Measurements from ENCODE around the gene WDR45B. TPM values are rescaled to one million over a fixed set of nuclear protein-coding genes. Genes with fewer than 3 reads are reported as not detected.

WDR45B gene
- total RNA-seq, 4 donors from 2014 or later = 68.8 to 90.0 (median 77.2) TPM

- no peaks in the 10 kb centered on the region for H3K27me3 ChIP-seq
- no peak overlapping the region for H3K27ac ChIP-seq
- no peak for TF ChIP-seq POLR2A (IDR thresholded peaks at IDR 0.05)
- TF ChIP-seq CTCF (IDR thresholded peaks at IDR 0.05) = no peak
- DNase-seq = no peak
- no peaks in the 10 kb centered on the region for H3K9me3 ChIP-seq
- H3K4me3 ChIP-seq = no peak overlapping the region
- H3K4me1 ChIP-seq = peaks cover 0 to 3% (median 0%) of the 10 kb centered on the region in 4 donors
- H3K36me3 ChIP-seq = peaks cover 0 to 68% (median 0%) of the 10 kb centered on the region in 3 donors
These were observed 74.2 kb downstream of the WDR45B start for GRCh38 chr17:82574041-82574440.

- no peaks in the 10 kb centered on the region for H3K27me3 ChIP-seq
- no peak for DNase-seq
- no peak for TF ChIP-seq POLR2A (IDR thresholded peaks at IDR 0.05)
- no peak for TF ChIP-seq CTCF (IDR thresholded peaks at IDR 0.05)
- no peaks in the 10 kb centered on the region for H3K9me3 ChIP-seq
- no peak overlapping the region for H3K27ac ChIP-seq
- H3K4me3 ChIP-seq = no peak overlapping the region
- peaks cover 0 to 20% (median 3%) of the 10 kb centered on the region in 4 donors for H3K4me1 ChIP-seq
- peaks cover 0 to 67% (median 0%) of the 10 kb centered on the region in 3 donors for H3K36me3 ChIP-seq
These were observed 76.4 kb downstream of the WDR45B start for GRCh38 chr17:82571855-82572254.

GRCh38 chr17:82570277-82570676 lies 78.0 kb downstream of the WDR45B start:
- Histone ChIP-seq H3K27ac (no peak overlapping the region), H3K36me3 (peaks cover 0 to 62% (median 0%) of the 10 kb centered on the region in 3 donors), H3K27me3 (no peaks in the 10 kb centered on the region), H3K9me3 (no peaks in the 10 kb centered on the region), H3K4me3 (no peak overlapping the region), H3K4me1 (peaks cover 0 to 35% (median 3%) of the 10 kb centered on the region in 4 donors)
- TF ChIP-seq CTCF (IDR thresholded peaks at IDR 0.05) = no peak
- no peak for TF ChIP-seq POLR2A (IDR thresholded peaks at IDR 0.05)
- DNase-seq = no peak

- TF ChIP-seq CTCF (IDR thresholded peaks at IDR 0.05) = no peak
- TF ChIP-seq POLR2A (IDR thresholded peaks at IDR 0.05) = no peak
- no peaks in the 10 kb centered on the region for H3K27me3 ChIP-seq
- no peaks in the 10 kb centered on the region for H3K9me3 ChIP-seq
- H3K27ac ChIP-seq = peak overlapping the region in 1 of 4 donors; percentile 82
- H3K4me3 ChIP-seq = no peak overlapping the region
- peaks cover 0 to 59% (median 0%) of the 10 kb centered on the region in 3 donors for H3K36me3 ChIP-seq
- no peak for DNase-seq
- H3K4me1 ChIP-seq = peaks cover 0 to 35% (median 3%) of the 10 kb centered on the region in 4 donors
These were observed 78.6 kb downstream of the WDR45B start for GRCh38 chr17:82569621-82570020.

- TF ChIP-seq CTCF (IDR thresholded peaks at IDR 0.05) (no peak), POLR2A (IDR thresholded peaks at IDR 0.05) (no peak)
- no peaks in the 10 kb centered on the region for H3K9me3 ChIP-seq
- no peaks in the 10 kb centered on the region for H3K27me3 ChIP-seq
- H3K4me3 ChIP-seq = no peak overlapping the region
- peaks cover 0 to 35% (median 3%) of the 10 kb centered on the region in 4 donors for H3K4me1 ChIP-seq
- H3K27ac ChIP-seq = peak overlapping the region in 3 of 4 donors; percentile 41 to 92 (median 82)
- H3K36me3 ChIP-seq = peaks cover 0 to 53% (median 0%) of the 10 kb centered on the region in 3 donors
- no peak for DNase-seq
These were observed 79.2 kb downstream of the WDR45B start for GRCh38 chr17:82568997-82569393.

- H3K27me3 ChIP-seq = no peaks in the 10 kb centered on the region
- peaks cover 0 to 35% (median 3%) of the 10 kb centered on the region in 4 donors for H3K4me1 ChIP-seq
- H3K4me3 ChIP-seq = no peak overlapping the region
- no peaks in the 10 kb centered on the region for H3K9me3 ChIP-seq
- peaks cover 0 to 38% (median 0%) of the 10 kb centered on the region in 3 donors for H3K36me3 ChIP-seq
- no peak for DNase-seq
- H3K27ac ChIP-seq = peak overlapping the region in 1 of 4 donors; percentile 82
- TF ChIP-seq POLR2A (IDR thresholded peaks at IDR 0.05) (no peak), CTCF (IDR thresholded peaks at IDR 0.05) (no peak)
These were observed 81.0 kb downstream of the WDR45B start for GRCh38 chr17:82567286-82567685.

All from Peyer's patch (tissue), 4 donors.